ENCODE results near the gene AKAP6. TPM values are rescaled to one million over a fixed set of nuclear protein-coding genes. Genes with fewer than 3 reads are reported as not detected.

The AKAP6 gene
- total RNA-seq, 2 experiments from 2014 or later = 0.13 to 0.72 TPM

GRCh38 chr14:32696325-32697091, 367.4 kb downstream of the AKAP6 start:
- H3K4me3 ChIP-seq (ENCODE audit: low read depth, low read length, poor library complexity, severe bottlenecking) = no peak overlapping the region
- no peak overlapping the region for H3K27ac ChIP-seq (ENCODE audit: low read depth, low read length, poor library complexity, severe bottlenecking)
- H2AFZ ChIP-seq (ENCODE audit: low read length) = 0 out of 2 replicates have a peak overlapping the region, but pooled peaks have one; percentile 3
- H3K9me2 ChIP-seq (ENCODE audit: insufficient read depth, low read length) = no peaks in the 10 kb centered on the region
- H3K9me3 ChIP-seq (ENCODE audit: low read length) = no peaks in the 10 kb centered on the region
- H3K4me2 ChIP-seq (ENCODE audit: low read length) = no peak overlapping the region
- BruUV-seq (replicated peaks) = no TSS peak
- DNase-seq (ENCODE audit: low spot score) = no peak
- POLR2A ChIA-PET = no interaction called here
- H3K4me1 ChIP-seq (ENCODE audit: insufficient read depth, low read length, poor library complexity, severe bottlenecking) = peaks cover 4% of the 10 kb centered on the region
- intact Hi-C loops (cut with micrococcal nuclease; ENCODE audit: unreplicated experiment) = no loop called here
- H4K20me1 ChIP-seq (ENCODE audit: insufficient read depth, low read length) = no peaks in the 10 kb centered on the region
- TF ChIP-seq CTCF (conservative IDR thresholded peaks at IDR 0.05; ENCODE audit: low read length) = no peak
- no peak for TF ChIP-seq EZH2phosphoT487 (IDR thresholded peaks at IDR 0.05; ENCODE audit: borderline replicate concordance, low read depth, low read length)
- no peaks in the 10 kb centered on the region for H3K36me3 ChIP-seq (ENCODE audit: insufficient read depth, low read length)
- CTCF ChIA-PET (ENCODE audit: unreplicated experiment) = no interaction called here
- H3K79me2 ChIP-seq (ENCODE audit: insufficient read depth, low read depth, low read length) = no peaks in the 10 kb centered on the region

GRCh38 chr14:32697114-32697513, 368.0 kb downstream of the AKAP6 start:
- BruUV-seq (replicated peaks) = no TSS peak

More at GRCh38 chr14:32697114-32697513, 368.0 kb downstream of the AKAP6 start:
- Histone ChIP-seq H3K36me3 (ENCODE audit: insufficient read depth, low read length) (no peaks in the 10 kb centered on the region), H4K20me1 (ENCODE audit: insufficient read depth, low read length) (no peaks in the 10 kb centered on the region), H3K4me1 (ENCODE audit: insufficient read depth, low read length, poor library complexity, severe bottlenecking) (peaks cover 4% of the 10 kb centered on the region), H3K27ac (ENCODE audit: low read depth, low read length, poor library complexity, severe bottlenecking) (no peak overlapping the region), H3K9me2 (ENCODE audit: insufficient read depth, low read length) (no peaks in the 10 kb centered on the region), H2AFZ (ENCODE audit: low read length) (no peak overlapping the region), H3K4me2 (ENCODE audit: low read length) (no peak overlapping the region), H3K4me3 (ENCODE audit: low read depth, low read length, poor library complexity, severe bottlenecking) (no peak overlapping the region), H3K79me2 (ENCODE audit: insufficient read depth, low read depth, low read length) (no peaks in the 10 kb centered on the region), H3K9me3 (ENCODE audit: low read length) (no peaks in the 10 kb centered on the region)
- DNase-seq (ENCODE audit: low spot score) = no peak
- POLR2A ChIA-PET = no interaction called here
- no peak for TF ChIP-seq EZH2phosphoT487 (IDR thresholded peaks at IDR 0.05; ENCODE audit: borderline replicate concordance, low read depth, low read length)
- TF ChIP-seq CTCF (conservative IDR thresholded peaks at IDR 0.05; ENCODE audit: low read length) = no peak
- intact Hi-C loops (cut with micrococcal nuclease; ENCODE audit: unreplicated experiment) = no loop called here
- CTCF ChIA-PET (ENCODE audit: unreplicated experiment) = no interaction called here

Measured in OCI-LY7 (cell line).